WTC11 (cell line): Measurements from ENCODE around the gene PCDHGB4. TPM values are rescaled to one million over a fixed set of nuclear protein-coding genes. Genes with fewer than 3 reads are reported as not detected.

Experiments
- ATAC-seq: fragments of 200-7000 bp; cut with Tn5 transposase; 2 replicates; pipeline ENCODE4 v1.10.0; 2021; ENCODE audit warnings: mild to moderate bottlenecking, moderate library complexity
- CTCF ChIA-PET: fragments of 300-600 bp; sonication (Branson Sonifier 250); formaldehyde crosslinking; loops from one replicate; lab custom pipeline; 2021; ENCODE audit warnings: antibody characterized with exemption; lab: Charles Lee
- POLR2A ChIA-PET: fragments of 350-600 bp; sonication (Branson Sonifier 250); formaldehyde crosslinking; loops from one replicate; lab custom pipeline; 2021; ENCODE audit warnings: antibody characterized with exemption; lab: Charles Lee
- DNase-seq: peaks from one replicate; pipeline ENCODE4 v3.0.0; 2021; ENCODE audit warnings: low spot score
- H3K27ac Mint-ChIP-seq: 2 replicates; pipeline ENCODE4 v1.8.0; 2021; ENCODE audit warnings: mixed read lengths
- H3K27me3 Mint-ChIP-seq: 2 replicates; pipeline ENCODE4 v1.8.0; 2021; ENCODE audit warnings: low read depth, mild to moderate bottlenecking, moderate library complexity, mixed read lengths
- H3K36me3 Mint-ChIP-seq: 2 replicates; pipeline ENCODE4 v1.8.0; 2021; ENCODE audit warnings: mixed read lengths
- H3K4me1 Mint-ChIP-seq: 2 replicates; pipeline ENCODE4 v1.8.0; 2022; ENCODE audit warnings: mixed read lengths
- H3K4me3 Mint-ChIP-seq: 2 replicates; pipeline ENCODE4 v1.8.0; 2021; ENCODE audit warnings: mild to moderate bottlenecking, moderate library complexity, mixed read lengths
- H3K9me3 Mint-ChIP-seq: 2 replicates; pipeline ENCODE4 v1.8.0; 2021; ENCODE audit warnings: mixed read lengths
- ATF1 ChIP-seq: sonication (generic); formaldehyde crosslinking; IDR thresholded peaks from 2 replicates; pipeline ENCODE4 v1.8.1; 2023; ENCODE audit warnings: mild to moderate bottlenecking, moderate library complexity, missing genetic modification reagents
- CREB1 ChIP-seq: sonication (generic); formaldehyde crosslinking; IDR thresholded peaks from 2 replicates; pipeline ENCODE4 v1.8.0; 2023; ENCODE audit warnings: mild to moderate bottlenecking, missing genetic modification reagents
- E2F4 ChIP-seq: sonication (generic); formaldehyde crosslinking; IDR thresholded peaks from 2 replicates; pipeline ENCODE4 v1.8.1; 2022; ENCODE audit warnings: low read depth, mild to moderate bottlenecking, moderate library complexity, missing genetic modification reagents, borderline replicate concordance
- FOXK1 ChIP-seq: sonication (generic); formaldehyde crosslinking; IDR thresholded peaks from 2 replicates; pipeline ENCODE4 v1.8.0; 2022; ENCODE audit warnings: mild to moderate bottlenecking, moderate library complexity, missing genetic modification reagents
- HMGA2 ChIP-seq: fragments of 250-450 bp; sonication (Bioruptor Pico); IDR thresholded peaks from 2 replicates; pipeline ENCODE4 v1.4.0; 2021; ENCODE audit warnings: mild to moderate bottlenecking, moderate library complexity
- JUN ChIP-seq: sonication (generic); formaldehyde crosslinking; IDR thresholded peaks from 2 replicates; pipeline ENCODE4 v1.8.0; 2023; ENCODE audit warnings: mild to moderate bottlenecking, missing genetic modification reagents
- KAT7 ChIP-seq: sonication (generic); formaldehyde crosslinking; IDR thresholded peaks from 2 replicates; pipeline ENCODE4 v1.8.1; 2023; ENCODE audit warnings: missing genetic modification reagents, mild to moderate bottlenecking, borderline replicate concordance
- MXD4 ChIP-seq: fragments of 250-450 bp; sonication (Bioruptor Pico); IDR thresholded peaks from 2 replicates; pipeline ENCODE4 v1.8.0; 2021; ENCODE audit warnings: mild to moderate bottlenecking, moderate library complexity, borderline replicate concordance
- NFYB ChIP-seq: sonication (generic); formaldehyde crosslinking; conservative IDR thresholded peaks from 2 replicates; pipeline ENCODE4 v1.8.0; 2022; ENCODE audit warnings: low read depth, missing genetic modification reagents
- NR1H2 ChIP-seq: sonication (generic); formaldehyde crosslinking; IDR thresholded peaks from 2 replicates; pipeline ENCODE4 v1.9.0; 2021; ENCODE audit warnings: mild to moderate bottlenecking, moderate library complexity, missing genetic modification reagents
- RELA ChIP-seq: sonication (generic); formaldehyde crosslinking; IDR thresholded peaks from 2 replicates; pipeline ENCODE4 v1.8.1; 2022; ENCODE audit warnings: missing genetic modification reagents, mild to moderate bottlenecking, borderline replicate concordance
- SMAD3 ChIP-seq: sonication (generic); formaldehyde crosslinking; IDR thresholded peaks from 2 replicates; pipeline ENCODE4 v1.8.0; 2022; ENCODE audit warnings: missing genetic modification reagents, mild to moderate bottlenecking, borderline replicate concordance
- SMAD4 ChIP-seq: sonication (generic); formaldehyde crosslinking; IDR thresholded peaks from 2 replicates; pipeline ENCODE4 v1.8.0; 2022; ENCODE audit warnings: mild to moderate bottlenecking, missing genetic modification reagents
- TCF7 ChIP-seq: sonication (generic); formaldehyde crosslinking; IDR thresholded peaks from 2 replicates; pipeline ENCODE4 v1.8.0; 2022; ENCODE audit warnings: mild to moderate bottlenecking, low read depth, missing genetic modification reagents, moderate library complexity
- TEAD4 ChIP-seq: sonication (generic); formaldehyde crosslinking; IDR thresholded peaks from 2 replicates; pipeline ENCODE4 v1.8.0; 2022; ENCODE audit warnings: mild to moderate bottlenecking, missing genetic modification reagents
- ZBTB43 ChIP-seq: sonication (generic); formaldehyde crosslinking; IDR thresholded peaks from 2 replicates; pipeline ENCODE4 v1.8.1; 2023; ENCODE audit warnings: mild to moderate bottlenecking, missing genetic modification reagents
- ZMAT4 ChIP-seq: fragments of 250-450 bp; sonication (Bioruptor Pico); IDR thresholded peaks from 2 replicates; pipeline ENCODE4 v1.9.0; 2021; ENCODE audit warnings: mild to moderate bottlenecking
- ZNF121 ChIP-seq: sonication (generic); formaldehyde crosslinking; IDR thresholded peaks from 2 replicates; pipeline ENCODE4 v1.8.0; 2023; ENCODE audit warnings: missing genetic modification reagents
- ZNF263 ChIP-seq: sonication (generic); formaldehyde crosslinking; IDR thresholded peaks from 2 replicates; pipeline ENCODE4 v1.8.1; 2022; ENCODE audit warnings: low read depth, mild to moderate bottlenecking, moderate library complexity, missing genetic modification reagents
- ZNF317 ChIP-seq: sonication (generic); formaldehyde crosslinking; IDR thresholded peaks from 2 replicates; pipeline ENCODE4 v1.8.1; 2023; ENCODE audit warnings: low read depth, mild to moderate bottlenecking, moderate library complexity, missing genetic modification reagents, borderline replicate concordance
- ZNF416 ChIP-seq: fragments of 250-450 bp; sonication (Bioruptor Pico); IDR thresholded peaks from 2 replicates; pipeline ENCODE4 v1.9.0; 2021; ENCODE audit warnings: mild to moderate bottlenecking, inconsistent platforms
- ZSCAN18 ChIP-seq: fragments of 250-450 bp; sonication (Bioruptor Pico); IDR thresholded peaks from 2 replicates; pipeline ENCODE4 v2.1.2; 2022; ENCODE audit warnings: mild to moderate bottlenecking, moderate library complexity
- total RNA-seq: library from RNA; stranded (reverse); gene quantifications from 3 replicates; pipeline ENCODE4 v1.2.3, GENCODE V29; 2021
- TF ChIP-seq, protein P1 (sequence below): sonication (generic); formaldehyde crosslinking; IDR thresholded peaks from 2 replicates; pipeline ENCODE4 v1.8.1; 2023; ENCODE audit warnings: mild to moderate bottlenecking, missing genetic modification reagents, moderate library complexity
- TF ChIP-seq, protein P2 (sequence below): sonication (generic); formaldehyde crosslinking; IDR thresholded peaks from 2 replicates; pipeline ENCODE4 v1.8.0; 2023; ENCODE audit warnings: missing genetic modification reagents
- TF ChIP-seq, protein P3 (sequence below): sonication (generic); formaldehyde crosslinking; IDR thresholded peaks from 2 replicates; pipeline ENCODE4 v1.8.1; 2022; ENCODE audit warnings: low read depth, missing genetic modification reagents, borderline replicate concordance

Gene PCDHGB4
- total RNA-seq, 1 experiment from 2014 or later, result 9.1 TPM

GRCh38 chr5:141399555-141400258, 12.2 kb downstream of the PCDHGB4 start (continued):
- TF ChIP-seq E2F4 (no peak), FOXK1 (CRISPR knock-in tag) (no peak)

- peaks cover 14% of the 10 kb centered on the region for H3K27me3 Mint-ChIP-seq
- DNase-seq, result no peak
- H3K36me3 Mint-ChIP-seq, result peaks cover 50% of the 10 kb centered on the region
- no peak within 1 kb of the TSS for H3K4me3 Mint-ChIP-seq
- POLR2A ChIA-PET, result no interaction called here
- H3K27ac Mint-ChIP-seq, result no peak within 1 kb of the TSS
- H3K9me3 Mint-ChIP-seq, result peaks cover 43% of the 10 kb centered on the region
- CTCF ChIA-PET, result interaction anchor here (0.5 to 1.7 kb wide), 9 partner anchors 10 to 161 kb away, joined by 4 to 15 read pairs (median 5); partner anchors contain the start of genes PCDHGA10, PCDHGA11, PCDHGA8 and PCDHGB3
- ATAC-seq, result no peak
- TF ChIP-seq ZNF317, result no peak
- no peak for TF ChIP-seq KAT7 (CRISPR knock-in tag)
- no peak for TF ChIP-seq HMGA2 (CRISPR knock-in tag)
- TF ChIP-seq TCF7, result no peak
- TF ChIP-seq ATF1 (CRISPR knock-in tag), result no peak
- no peak for TF ChIP-seq ZSCAN18 (CRISPR knock-in tag)
- no peak for TF ChIP-seq ZNF416 (CRISPR knock-in tag)
- TF ChIP-seq NFYB (CRISPR knock-in tag), result no peak
- TF ChIP-seq JUN (CRISPR knock-in tag), result no peak
- no peak for TF ChIP-seq TEAD4 (CRISPR knock-in tag)
- TF ChIP-seq, protein P1, sequence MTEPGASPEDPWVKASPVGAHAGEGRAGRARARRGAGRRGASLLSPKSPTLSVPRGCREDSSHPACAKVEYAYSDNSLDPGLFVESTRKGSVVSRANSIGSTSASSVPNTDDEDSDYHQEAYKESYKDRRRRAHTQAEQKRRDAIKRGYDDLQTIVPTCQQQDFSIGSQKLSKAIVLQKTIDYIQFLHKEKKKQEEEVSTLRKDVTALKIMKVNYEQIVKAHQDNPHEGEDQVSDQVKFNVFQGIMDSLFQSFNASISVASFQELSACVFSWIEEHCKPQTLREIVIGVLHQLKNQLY (CRISPR knock-in tag), result no peak
- TF ChIP-seq ZNF121, result no peak
- TF ChIP-seq ZNF263 (CRISPR knock-in tag), result no peak
- TF ChIP-seq MXD4 (CRISPR knock-in tag), result no peak
- TF ChIP-seq SMAD4 (CRISPR knock-in tag), result no peak
- no peak for TF ChIP-seq CREB1 (CRISPR knock-in tag)
- no peaks in the 10 kb centered on the region for H3K4me1 Mint-ChIP-seq
These were observed 15.2 kb downstream of the PCDHGB4 start, which contains the start of gene PCDHGA9 for GRCh38 chr5:141402553-141403243. Gene PCDHGA9, plus strand, starts transcription at chr5:141402778. Its CDS starts 175 bp downstream, at chr5:141402953.

GRCh38 chr5:141403387-141403786, 15.9 kb downstream of the PCDHGB4 start:
- Mint-ChIP-seq H3K36me3 (peaks cover 49% of the 10 kb centered on the region), H3K4me3 (no peak overlapping the region), H3K27ac (no peak overlapping the region), H3K4me1 (peaks cover 3% of the 10 kb centered on the region), H3K9me3 (peaks cover 43% of the 10 kb centered on the region), H3K27me3 (peaks cover 17% of the 10 kb centered on the region)
- DNase-seq (no peak), ATAC-seq (no peak)
- ChIA-PET POLR2A (no interaction called here), CTCF (interaction anchor here (0.6 to 1.7 kb wide), 9 partner anchors 10 to 160 kb away, joined by 3 to 15 read pairs (median 5); partner anchors contain the start of genes PCDHGA10, PCDHGA11, PCDHGA8 and PCDHGB3)
- TF ChIP-seq ZBTB43 (CRISPR knock-in tag) (no peak), SMAD3 (CRISPR knock-in tag) (no peak), MXD4 (CRISPR knock-in tag) (no peak), RELA (no peak), TEAD4 (CRISPR knock-in tag) (no peak), ZMAT4 (no peak), NR1H2 (CRISPR knock-in tag) (no peak)
- TF ChIP-seq, protein P2, sequence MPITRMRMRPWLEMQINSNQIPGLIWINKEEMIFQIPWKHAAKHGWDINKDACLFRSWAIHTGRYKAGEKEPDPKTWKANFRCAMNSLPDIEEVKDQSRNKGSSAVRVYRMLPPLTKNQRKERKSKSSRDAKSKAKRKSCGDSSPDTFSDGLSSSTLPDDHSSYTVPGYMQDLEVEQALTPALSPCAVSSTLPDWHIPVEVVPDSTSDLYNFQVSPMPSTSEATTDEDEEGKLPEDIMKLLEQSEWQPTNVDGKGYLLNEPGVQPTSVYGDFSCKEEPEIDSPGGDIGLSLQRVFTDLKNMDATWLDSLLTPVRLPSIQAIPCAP (CRISPR knock-in tag), result no peak
- TF ChIP-seq, protein P3, sequence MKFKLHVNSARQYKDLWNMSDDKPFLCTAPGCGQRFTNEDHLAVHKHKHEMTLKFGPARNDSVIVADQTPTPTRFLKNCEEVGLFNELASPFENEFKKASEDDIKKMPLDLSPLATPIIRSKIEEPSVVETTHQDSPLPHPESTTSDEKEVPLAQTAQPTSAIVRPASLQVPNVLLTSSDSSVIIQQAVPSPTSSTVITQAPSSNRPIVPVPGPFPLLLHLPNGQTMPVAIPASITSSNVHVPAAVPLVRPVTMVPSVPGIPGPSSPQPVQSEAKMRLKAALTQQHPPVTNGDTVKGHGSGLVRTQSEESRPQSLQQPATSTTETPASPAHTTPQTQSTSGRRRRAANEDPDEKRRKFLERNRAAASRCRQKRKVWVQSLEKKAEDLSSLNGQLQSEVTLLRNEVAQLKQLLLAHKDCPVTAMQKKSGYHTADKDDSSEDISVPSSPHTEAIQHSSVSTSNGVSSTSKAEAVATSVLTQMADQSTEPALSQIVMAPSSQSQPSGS (CRISPR knock-in tag), result no peak
